IMR-90 (cell line): ENCODE results near the gene TARDBP. TPM values are rescaled to one million over a fixed set of nuclear protein-coding genes. Genes with fewer than 3 reads are reported as not detected.
A peak's percentile ranks its signal among the peaks of the same experiment; 100 is the strongest.

Experiments used
- ATAC-seq: fragments of 200-7000 bp; cut with Tn5 transposase; 2 replicates; pipeline ENCODE4 v1.9.1; 2020; ENCODE audit warnings: low read depth, mild to moderate bottlenecking, moderate library complexity
- BruUV-seq: library from RNA; stranded (reverse); fragments of 400-500 nt; replicated peaks from 2 replicates; lab custom pipeline; 2021; lab: Mats Ljungman, UMichigan
- CTCF ChIA-PET: fragments of 300-600 bp; formaldehyde crosslinking; extraction: SDS; loops from one replicate; lab custom pipeline; 2021; ENCODE audit warnings: antibody characterized with exemption; lab: Yijun Ruan, JAX
- POLR2A ChIA-PET: fragments of 300-600 bp; sonication (Branson Sonifier 250); formaldehyde crosslinking; loops from one replicate; lab custom pipeline; 2022; ENCODE audit warnings: antibody characterized with exemption; ENCODE audit not compliant: unreplicated experiment; lab: Charles Lee
- DNase-seq: peaks from one replicate; pipeline ENCODE4 v3.0.0; 2013
- H2AFZ ChIP-seq: replicated peaks from 2 replicates; pipeline ENCODE3; 2013; ENCODE audit warnings: low read length, mild to moderate bottlenecking; ENCODE audit not compliant: poor library complexity
- H2AK5ac ChIP-seq: 2 replicates; pipeline ENCODE4 v1.6.1; 2013; ENCODE audit warnings: low read depth, low read length, inconsistent platforms
- H2AK9ac ChIP-seq: replicated peaks from 2 replicates; pipeline ENCODE3; 2013; ENCODE audit warnings: mild to moderate bottlenecking, low read depth, low read length, moderate library complexity; ENCODE audit not compliant: poor library complexity
- H2BK120ac ChIP-seq: 2 replicates; pipeline ENCODE4 v1.6.1; 2013; ENCODE audit warnings: low read depth, low read length, inconsistent platforms
- H2BK15ac ChIP-seq: 3 replicates; pipeline ENCODE4 v1.6.1; 2013; ENCODE audit warnings: low read depth, low read length, inconsistent platforms
- H2BK20ac ChIP-seq: 2 replicates; pipeline ENCODE4 v1.6.1; 2013; ENCODE audit warnings: low read depth, mild to moderate bottlenecking, inconsistent platforms, low read length, moderate library complexity
- H2BK5ac ChIP-seq: 2 replicates; pipeline ENCODE4 v1.6.1; 2013; ENCODE audit warnings: mild to moderate bottlenecking, low read depth, low read length, inconsistent platforms; ENCODE audit not compliant: poor library complexity, severe bottlenecking
- H3K14ac ChIP-seq: replicated peaks from 2 replicates; pipeline ENCODE4 v1.6.1; 2013; ENCODE audit warnings: low read depth, low read length, inconsistent platforms
- H3K18ac ChIP-seq: 2 replicates; pipeline ENCODE4 v1.6.1; 2013; ENCODE audit warnings: low read depth, low read length, control low read depth
- H3K23ac ChIP-seq: 2 replicates; pipeline ENCODE4 v1.6.1; 2013; ENCODE audit warnings: low read depth, low read length, inconsistent platforms
- H3K27ac ChIP-seq: 2 replicates; pipeline ENCODE4 v1.5.1; 2013; ENCODE audit warnings: mild to moderate bottlenecking, control low read depth, low read length; ENCODE audit not compliant: insufficient read depth
- H3K27me3 ChIP-seq: 2 replicates; pipeline ENCODE4 v1.6.1; 2013; ENCODE audit warnings: low read length; ENCODE audit not compliant: control insufficient read depth, insufficient read depth
- H3K36me3 ChIP-seq: 2 replicates; pipeline ENCODE4 v1.6.1; 2013; ENCODE audit warnings: low read length, mixed read lengths; ENCODE audit not compliant: control insufficient read depth, insufficient read depth
- H3K4ac ChIP-seq: 2 replicates; pipeline ENCODE4 v1.6.1; 2013; ENCODE audit warnings: low read depth, low read length, inconsistent platforms
- H3K4me1 ChIP-seq: 2 replicates; pipeline ENCODE4 v1.6.1; 2013; ENCODE audit warnings: low read length, mixed read lengths; ENCODE audit not compliant: control insufficient read depth, insufficient read depth
- H3K4me2 ChIP-seq: 2 replicates; pipeline ENCODE4 v1.6.1; 2013; ENCODE audit warnings: low read depth, mild to moderate bottlenecking, control low read depth, low read length, moderate library complexity
- H3K4me3 ChIP-seq: 2 replicates; pipeline ENCODE4 v1.5.1; 2013; ENCODE audit warnings: low read depth, mild to moderate bottlenecking, control low read depth, low read length, moderate library complexity; ENCODE audit not compliant: insufficient read depth
- H3K56ac ChIP-seq: 2 replicates; pipeline ENCODE4 v1.6.1; 2013; ENCODE audit warnings: low read length, inconsistent platforms; ENCODE audit not compliant: insufficient read depth; ENCODE audit errors: extremely low read depth
- H3K79me1 ChIP-seq, 2 experiments: 2 replicates each; pipeline ENCODE4 v1.6.1; 2013; ENCODE audit warnings: low read length in 2 of 2, inconsistent platforms in 1 of 2, low read depth in 1 of 2
- H3K9ac ChIP-seq: 2 replicates; pipeline ENCODE4 v1.6.1; 2013; ENCODE audit warnings: low read depth, low read length, control low read depth
- H3K9me1 ChIP-seq: 2 replicates; pipeline ENCODE4 v1.6.1; 2013; ENCODE audit warnings: low read length, inconsistent platforms; ENCODE audit not compliant: insufficient read depth
- H3K9me3 ChIP-seq: 2 replicates; pipeline ENCODE4 v1.6.1; 2013; ENCODE audit warnings: low read length; ENCODE audit not compliant: control insufficient read depth, insufficient read depth
- H4K20me1 ChIP-seq: 2 replicates; pipeline ENCODE4 v1.6.1; 2013; ENCODE audit warnings: low read length, inconsistent platforms; ENCODE audit not compliant: insufficient read depth
- H4K5ac ChIP-seq: 2 replicates; pipeline ENCODE4 v1.6.1; 2013; ENCODE audit warnings: mild to moderate bottlenecking, low read depth, low read length, control low read depth
- H4K8ac ChIP-seq, 2 experiments: 2 replicates each; pipeline ENCODE4 v1.6.1; 2013; ENCODE audit warnings: low read depth in 2 of 2, low read length in 2 of 2, control low read depth in 1 of 2, inconsistent platforms in 1 of 2
- H4K91ac ChIP-seq: 2 replicates; pipeline ENCODE4 v1.6.1; 2013; ENCODE audit warnings: low read depth, low read length, inconsistent platforms; ENCODE audit not compliant: insufficient read depth
- BHLHE40 ChIP-seq: fragments of 150-350 bp; IDR thresholded peaks from 2 replicates; pipeline ENCODE4 v1.6.1; 2016; ENCODE audit warnings: mild to moderate bottlenecking, low read depth, low read length
- CHD1 ChIP-seq: IDR thresholded peaks from 2 replicates; pipeline ENCODE4 v1.6.1; 2012; ENCODE audit warnings: low read depth, low read length, improper control_type of control experiment
- CTCF ChIP-seq: conservative IDR thresholded peaks from 2 replicates; pipeline ENCODE4 v1.5.1; 2012; ENCODE audit warnings: mild to moderate bottlenecking, low read depth, low read length, improper control_type of control experiment
- FOS ChIP-seq: fragments of 150-350 bp; IDR thresholded peaks from 2 replicates; pipeline ENCODE4 v1.6.1; 2016; ENCODE audit warnings: low read depth, low read length
- MAZ ChIP-seq: IDR thresholded peaks from 2 replicates; pipeline ENCODE4 v1.6.1; 2012; ENCODE audit warnings: low read depth, mild to moderate bottlenecking, low read length, improper control_type of control experiment, moderate library complexity, borderline replicate concordance
- MXI1 ChIP-seq: IDR thresholded peaks from 2 replicates; pipeline ENCODE4 v1.6.1; 2012; ENCODE audit warnings: low read depth, mild to moderate bottlenecking, low read length, moderate library complexity, borderline replicate concordance
- NFE2L2 ChIP-seq: fragments of 150-350 bp; IDR thresholded peaks from 2 replicates; pipeline ENCODE4 v1.6.1; 2016; ENCODE audit warnings: low read depth, mild to moderate bottlenecking, low read length
- RAD21 ChIP-seq: IDR thresholded peaks from 2 replicates; pipeline ENCODE4 v1.6.1; 2012; ENCODE audit warnings: low read length, improper control_type of control experiment
- RCOR1 ChIP-seq: IDR thresholded peaks from 2 replicates; pipeline ENCODE4 v1.6.1; 2012; ENCODE audit warnings: mild to moderate bottlenecking, low read length, improper control_type of control experiment; ENCODE audit not compliant: insufficient replicate concordance
- RFX5 ChIP-seq: IDR thresholded peaks from 2 replicates; pipeline ENCODE4 v1.8.0; 2012; ENCODE audit warnings: low read depth, mild to moderate bottlenecking, low read length, moderate library complexity
- USF2 ChIP-seq: fragments of 150-350 bp; IDR thresholded peaks from 2 replicates; pipeline ENCODE4 v1.6.1; 2017; ENCODE audit warnings: mild to moderate bottlenecking, antibody characterized with exemption, low read length, low read depth
- WGBS, 2 experiments: methylation state at CpG; one replicate each; pipeline versions ENCODE4 v1.1.5 to v1.1.7; 2013; ENCODE audit warnings: missing lambda C conversion rate in 2 of 2; ENCODE audit not compliant: insufficient read length in 1 of 2; ENCODE audit errors: extremely low coverage in 2 of 2; 5-methylcytosine and 5-hydroxymethylcytosine counted together
- dilution Hi-C: fragments of 300-500 bp; cut with HindIII; formaldehyde crosslinking; loops from one replicate; pipeline ENCODE4 v1.14.3; 2018; ENCODE audit warnings: low sequenced_read_pairs; ENCODE audit not compliant: unreplicated experiment
- in situ Hi-C: fragments of 300-500 bp; cut with MboI; formaldehyde crosslinking; loops from 3 replicates; pipeline ENCODE4 v1.14.3; 2019; ENCODE audit warnings: low sequenced_read_pairs, inconsistent platforms, mixed read lengths
- intact Hi-C: fragments of 100-400 bp; cut with micrococcal nuclease; formaldehyde crosslinking; loops from 2 replicates; pipeline ENCODE4 v1.10.0; 2022
- polyA plus RNA-seq, 3 experiments: library from polyadenylated mRNA; depleted of rRNA; stranded (reverse); fragments of >200 nt; gene quantifications; 2 replicates each; pipeline ENCODE4 v1.2.3, GENCODE V29; 2012; ENCODE audit warnings: low replicate concordance in 1 of 3
- total RNA-seq: library from RNA; depleted of rRNA; stranded (reverse); fragments of >200 nt; gene quantifications from 2 replicates; pipeline ENCODE4 v1.2.3, GENCODE V29; 2012
- TF ChIP-seq, protein P1 (sequence below): fragments of 150-350 bp; IDR thresholded peaks from 2 replicates; pipeline ENCODE4 v1.6.1; 2016; ENCODE audit warnings: low read depth, mild to moderate bottlenecking, low read length, moderate library complexity, borderline replicate concordance

Gene TARDBP
- total and polyA plus RNA-seq, 2 of the 4 experiments (the other 2 are of a cell fraction): 36.7 to 161 TPM

DNA sequence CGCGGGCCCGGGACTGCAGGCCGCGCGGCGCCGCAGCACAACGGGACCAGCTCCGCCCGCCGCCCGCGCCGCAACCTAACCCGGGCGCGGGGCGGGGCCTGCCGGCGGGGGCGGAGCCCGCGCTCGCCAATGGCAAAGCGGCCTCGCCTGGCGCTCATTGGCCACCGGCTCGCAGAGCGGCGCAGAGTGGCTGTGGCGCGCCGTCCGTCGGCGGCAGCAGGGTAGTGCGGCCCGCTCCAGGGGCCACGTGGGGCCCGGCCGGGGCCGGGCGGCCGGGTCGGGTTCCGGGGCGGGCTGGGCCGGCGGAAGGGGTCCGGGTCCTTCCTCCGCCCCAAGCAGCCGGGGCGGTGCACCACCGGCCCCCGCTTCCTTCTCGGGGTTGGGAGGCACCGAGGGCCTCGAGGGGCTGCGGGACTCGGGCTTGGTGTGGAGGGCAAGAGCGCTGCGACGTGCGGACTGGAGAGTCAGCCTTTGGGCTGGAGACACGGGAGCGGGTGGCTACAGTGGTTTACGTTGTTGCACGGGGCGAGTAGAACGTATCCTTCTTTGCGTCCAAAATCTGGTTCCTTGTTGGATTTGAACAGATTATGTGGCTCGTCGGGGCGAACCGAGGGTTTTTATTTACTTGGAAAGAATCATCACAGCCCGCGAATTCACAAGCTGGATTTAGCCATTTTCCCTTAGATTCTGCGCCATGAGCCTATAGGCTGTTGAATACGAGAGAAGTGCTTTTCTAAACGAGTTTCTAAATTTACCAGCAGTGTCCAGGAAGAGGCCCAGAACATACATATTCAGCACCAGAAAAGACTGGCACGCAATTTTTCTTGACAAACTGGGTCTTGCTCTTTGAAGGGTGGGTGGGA, 47.7 kb downstream of the TARDBP start, which contains the start of gene SRM:
Gene SRM (minus strand): TSS at position 51 of the 863 bp plus-strand sequence. CDS start 75 bp downstream, outside the sequence.
- H4K5ac ChIP-seq: peak within 1 kb of the TSS; percentile 68
- H3K9me3 ChIP-seq: no peaks in the 10 kb centered on the region
- peak within 1 kb of the TSS; percentile 91 for H3K9ac ChIP-seq
- no peak within 1 kb of the TSS for H2BK15ac ChIP-seq
- H3K27ac ChIP-seq: peak within 1 kb of the TSS; percentile 70
- peak within 1 kb of the TSS; percentile 85 for H4K91ac ChIP-seq
- TF ChIP-seq USF2 (peak; percentile 92), BHLHE40 (no peak; the same call in 1 of the 2 replicates), RCOR1 (no peak), RFX5 (no peak), CTCF (peak; percentile 43), CHD1 (no peak), FOS (peak; percentile 14; the same call in 1 of the 2 replicates), RAD21 (no peak), MAZ (peak; percentile 49; the same call in 1 of the 2 replicates), NFE2L2 (no peak), MXI1 (peak; percentile 97)
- TF ChIP-seq, protein P1, sequence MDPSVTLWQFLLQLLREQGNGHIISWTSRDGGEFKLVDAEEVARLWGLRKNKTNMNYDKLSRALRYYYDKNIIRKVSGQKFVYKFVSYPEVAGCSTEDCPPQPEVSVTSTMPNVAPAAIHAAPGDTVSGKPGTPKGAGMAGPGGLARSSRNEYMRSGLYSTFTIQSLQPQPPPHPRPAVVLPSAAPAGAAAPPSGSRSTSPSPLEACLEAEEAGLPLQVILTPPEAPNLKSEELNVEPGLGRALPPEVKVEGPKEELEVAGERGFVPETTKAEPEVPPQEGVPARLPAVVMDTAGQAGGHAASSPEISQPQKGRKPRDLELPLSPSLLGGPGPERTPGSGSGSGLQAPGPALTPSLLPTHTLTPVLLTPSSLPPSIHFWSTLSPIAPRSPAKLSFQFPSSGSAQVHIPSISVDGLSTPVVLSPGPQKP: no peak
- H2BK120ac ChIP-seq: no peak within 1 kb of the TSS; the same call in 1 of the 2 replicates
- ChIA-PET CTCF (no interaction called here), POLR2A (interaction anchor here (1.0 kb wide), 1 partner anchor 23 kb away, joined by 4 read pairs; no protein-coding TSS in a partner anchor)
- in situ Hi-C loops: no loop called here
- H3K4me2 ChIP-seq: peak within 1 kb of the TSS; percentile 95
- dilution Hi-C loops: no loop called here
- peak within 1 kb of the TSS; percentile 90 for H3K56ac ChIP-seq
- H3K36me3 ChIP-seq: peaks cover 28% of the 10 kb centered on the region
- no TSS peak for BruUV-seq
- DNase-seq (peak; percentile 87), ATAC-seq (peak; percentile 98)
- H2BK20ac ChIP-seq: no peak within 1 kb of the TSS
- H3K23ac ChIP-seq: peak within 1 kb of the TSS; percentile 93
- H3K27me3 ChIP-seq: no peaks in the 10 kb centered on the region
- H3K14ac ChIP-seq: peak within 1 kb of the TSS; percentile 90
- peak within 1 kb of the TSS; percentile 86 for H3K4ac ChIP-seq
- H3K18ac ChIP-seq: peak within 1 kb of the TSS; percentile 4
- H2AK9ac ChIP-seq: peak within 1 kb of the TSS; percentile 99
- peaks cover 3% of the 10 kb centered on the region; the same call in 1 of the 2 replicates for H4K20me1 ChIP-seq
- peak within 1 kb of the TSS; percentile 54 for H2BK5ac ChIP-seq
- H3K9me1 ChIP-seq: peaks cover 8% of the 10 kb centered on the region; the same call in 1 of the 2 replicates
- H3K4me1 ChIP-seq: peaks cover 8% of the 10 kb centered on the region
- intact Hi-C loops: loop anchor here (1.0 kb wide), 1 partner anchor 23 kb away; no protein-coding TSS in a partner anchor
- peaks cover 28 to 51% of the 10 kb centered on the region in 2 experiments for H3K79me1 ChIP-seq
- 0% methylated on average over 23 of the region's 83 CpGs; no CpG with 5 or more reads in 1 of the 2 experiments for WGBS, 2 experiments
- H2AK5ac ChIP-seq: peak within 1 kb of the TSS; percentile 96
- H4K8ac ChIP-seq: peak within 1 kb of the TSS; percentile 78 to 86
- H2AFZ ChIP-seq: peak within 1 kb of the TSS; percentile 97
- H3K4me3 ChIP-seq: peak within 1 kb of the TSS; percentile 93
